Occipital lobe (tissue), 2 donors: Measurements from ENCODE around the gene GDF3. TPM values are rescaled to one million over a fixed set of nuclear protein-coding genes. Genes with fewer than 3 reads are reported as not detected.
"Not testable (repeated sequence)": the region's sequence is repeated elsewhere in the genome, so short reads cannot be mapped to it uniquely, and the experiment has no call there.

Source experiments
- DNase-seq: peaks from one replicate; lab custom pipeline; 2025; lab: John Stamatoyannopoulos, UW
- total RNA-seq: library from RNA; depleted of rRNA; stranded (reverse); fragments of >200 nt; gene quantifications from one replicate; pipeline ENCODE4 v1.2.3, GENCODE V29; 2014

Gene GDF3
- not detected for total RNA-seq

- no peak for DNase-seq
Observed at GRCh38 chr12:7695566-7696197, at the start of gene GDF3. TSS of gene GDF3 (minus strand) at chr12:7695775. CDS start at chr12:7695728, 47 bp downstream.

GRCh38 chr12:7732993-7733392 lies 37.4 kb upstream of the GDF3 start:
- DNase-seq: no peak

- DNase-seq: no peak
Observed at GRCh38 chr12:7731486-7731885, 35.9 kb upstream of the GDF3 start.

- DNase-seq: not testable (repeated sequence)
Observed at GRCh38 chr12:7730984-7731383, 35.4 kb upstream of the GDF3 start.

- DNase-seq: no peak
Observed at GRCh38 chr12:7729746-7730145, 34.2 kb upstream of the GDF3 start.

GRCh38 chr12:7723926-7724325 lies 28.4 kb upstream of the GDF3 start:
- no peak for DNase-seq

- DNase-seq: no peak
Observed at GRCh38 chr12:7719946-7720730, 24.6 kb upstream of the GDF3 start.

GRCh38 chr12:7716381-7716780 lies 20.8 kb upstream of the GDF3 start:
- DNase-seq: no peak

GRCh38 chr12:7712841-7713442 lies 17.4 kb upstream of the GDF3 start:
- DNase-seq: no peak

- DNase-seq: no peak
Observed at GRCh38 chr12:7711133-7711532, 15.6 kb upstream of the GDF3 start, which contains the start of gene DPPA3. TSS of gene DPPA3 (plus strand) at chr12:7711433. CDS start at chr12:7711571, 138 bp downstream.

GRCh38 chr12:7709969-7710675 lies 14.5 kb upstream of the GDF3 start:
- DNase-seq: no peak

- DNase-seq: no peak
Observed at GRCh38 chr12:7705846-7706245, 10.3 kb upstream of the GDF3 start.

GRCh38 chr12:7695237-7695560 lies 376 bp downstream of the GDF3 start:
- no peak for DNase-seq

GRCh38 chr12:7694556-7695236 lies 879 bp downstream of the GDF3 start:
- no peak for DNase-seq

- DNase-seq: no peak
Observed at GRCh38 chr12:7693793-7694192, 1.8 kb downstream of the GDF3 start.

GRCh38 chr12:7681535-7681934 lies 14.0 kb downstream of the GDF3 start:
- DNase-seq: no peak

GRCh38 chr12:7679251-7680045 lies 16.1 kb downstream of the GDF3 start:
- no peak for DNase-seq

GRCh38 chr12:7678744-7679143 lies 16.8 kb downstream of the GDF3 start:
- DNase-seq: no peak

GRCh38 chr12:7677432-7677888 lies 18.1 kb downstream of the GDF3 start:
- DNase-seq: not testable (repeated sequence)

GRCh38 chr12:7675455-7675854 lies 20.1 kb downstream of the GDF3 start:
- DNase-seq: not testable (repeated sequence)

GRCh38 chr12:7668171-7668570 lies 27.4 kb downstream of the GDF3 start:
- DNase-seq: no peak
